WTC11 (cell line): ENCODE data around the gene MRPL41. TPM values are rescaled to one million over a fixed set of nuclear protein-coding genes. Genes with fewer than 3 reads are reported as not detected.

Experiments
- ATAC-seq: fragments of 200-7000 bp; cut with Tn5 transposase; 2 replicates; pipeline ENCODE4 v1.10.0; 2021; ENCODE audit warnings: mild to moderate bottlenecking, moderate library complexity
- CTCF ChIA-PET: fragments of 300-600 bp; sonication (Branson Sonifier 250); formaldehyde crosslinking; loops from one replicate; lab custom pipeline; 2021; ENCODE audit warnings: antibody characterized with exemption; lab: Charles Lee
- POLR2A ChIA-PET: fragments of 350-600 bp; sonication (Branson Sonifier 250); formaldehyde crosslinking; loops from one replicate; lab custom pipeline; 2021; ENCODE audit warnings: antibody characterized with exemption; lab: Charles Lee
- DNase-seq: peaks from one replicate; pipeline ENCODE4 v3.0.0; 2021; ENCODE audit warnings: low spot score
- H3K27ac Mint-ChIP-seq: 2 replicates; pipeline ENCODE4 v1.8.0; 2021; ENCODE audit warnings: mixed read lengths
- H3K27me3 Mint-ChIP-seq: 2 replicates; pipeline ENCODE4 v1.8.0; 2021; ENCODE audit warnings: low read depth, mild to moderate bottlenecking, moderate library complexity, mixed read lengths
- H3K36me3 Mint-ChIP-seq: 2 replicates; pipeline ENCODE4 v1.8.0; 2021; ENCODE audit warnings: mixed read lengths
- H3K4me1 Mint-ChIP-seq: 2 replicates; pipeline ENCODE4 v1.8.0; 2022; ENCODE audit warnings: mixed read lengths
- H3K4me3 Mint-ChIP-seq: 2 replicates; pipeline ENCODE4 v1.8.0; 2021; ENCODE audit warnings: mild to moderate bottlenecking, moderate library complexity, mixed read lengths
- H3K9me3 Mint-ChIP-seq: 2 replicates; pipeline ENCODE4 v1.8.0; 2021; ENCODE audit warnings: mixed read lengths
- AFF4 ChIP-seq: sonication (generic); formaldehyde crosslinking; IDR thresholded peaks from 2 replicates; pipeline ENCODE4 v1.8.1; 2023; ENCODE audit warnings: mild to moderate bottlenecking, missing genetic modification reagents, borderline replicate concordance
- AR ChIP-seq: fragments of 250-450 bp; sonication (Bioruptor Pico); IDR thresholded peaks from 2 replicates; pipeline ENCODE4 v1.9.0; 2021; ENCODE audit warnings: mild to moderate bottlenecking
- ATF3 ChIP-seq: sonication (generic); formaldehyde crosslinking; conservative IDR thresholded peaks from 2 replicates; pipeline ENCODE4 v1.8.1; 2022; ENCODE audit warnings: mild to moderate bottlenecking, missing genetic modification reagents
- CBFB ChIP-seq: sonication (generic); formaldehyde crosslinking; IDR thresholded peaks from 2 replicates; pipeline ENCODE4 v1.8.1; 2022; ENCODE audit warnings: mild to moderate bottlenecking, low read depth, missing genetic modification reagents
- CDX4 ChIP-seq: fragments of 250-450 bp; sonication (Bioruptor Pico); IDR thresholded peaks from 2 replicates; pipeline ENCODE4 v1.9.0; 2021; ENCODE audit warnings: moderate library complexity, mild to moderate bottlenecking, inconsistent platforms, borderline replicate concordance
- ERG ChIP-seq: fragments of 250-450 bp; sonication (Bioruptor Pico); IDR thresholded peaks from 2 replicates; pipeline ENCODE4 v1.8.0; 2021; ENCODE audit warnings: mild to moderate bottlenecking
- ESRRA ChIP-seq: sonication (generic); formaldehyde crosslinking; IDR thresholded peaks from 2 replicates; pipeline ENCODE4 v1.8.1; 2022; ENCODE audit warnings: mild to moderate bottlenecking, missing genetic modification reagents, borderline replicate concordance
- TEAD1 ChIP-seq: sonication (generic); formaldehyde crosslinking; IDR thresholded peaks from 2 replicates; pipeline ENCODE4 v1.8.0; 2022; ENCODE audit warnings: mild to moderate bottlenecking, missing genetic modification reagents
- ZBTB43 ChIP-seq: sonication (generic); formaldehyde crosslinking; IDR thresholded peaks from 2 replicates; pipeline ENCODE4 v1.8.1; 2023; ENCODE audit warnings: mild to moderate bottlenecking, missing genetic modification reagents
- ZNF263 ChIP-seq: sonication (generic); formaldehyde crosslinking; IDR thresholded peaks from 2 replicates; pipeline ENCODE4 v1.8.1; 2022; ENCODE audit warnings: low read depth, mild to moderate bottlenecking, moderate library complexity, missing genetic modification reagents
- ZNF317 ChIP-seq: sonication (generic); formaldehyde crosslinking; IDR thresholded peaks from 2 replicates; pipeline ENCODE4 v1.8.1; 2023; ENCODE audit warnings: low read depth, mild to moderate bottlenecking, moderate library complexity, missing genetic modification reagents, borderline replicate concordance
- ZNF532 ChIP-seq: fragments of 250-450 bp; sonication (Bioruptor Pico); IDR thresholded peaks from 2 replicates; pipeline ENCODE4 v1.9.0; 2021; ENCODE audit warnings: mild to moderate bottlenecking, borderline replicate concordance
- total RNA-seq: library from RNA; stranded (reverse); gene quantifications from 3 replicates; pipeline ENCODE4 v1.2.3, GENCODE V29; 2021
- TF ChIP-seq, protein P1 (sequence below): sonication (generic); formaldehyde crosslinking; IDR thresholded peaks from 2 replicates; pipeline ENCODE4 v1.8.1; 2022; ENCODE audit warnings: low read depth, mild to moderate bottlenecking, moderate library complexity, missing genetic modification reagents, borderline replicate concordance

The MRPL41 gene
- total RNA-seq, 1 experiment from 2014 or later: 70.1 TPM

GRCh38 chr9:137586854-137587253, 35.2 kb downstream of the MRPL41 start:
- Mint-ChIP-seq H3K27me3 (peaks cover 8% of the 10 kb centered on the region), H3K36me3 (peaks cover 36% of the 10 kb centered on the region), H3K4me1 (peaks cover 8% of the 10 kb centered on the region; the same call in 1 of the 2 replicates), H3K27ac (no peak overlapping the region), H3K4me3 (no peak overlapping the region), H3K9me3 (no peaks in the 10 kb centered on the region)
- no peak for TF ChIP-seq CBFB
- TF ChIP-seq ERG (CRISPR knock-in tag): no peak
- no peak for TF ChIP-seq ZNF263
- TF ChIP-seq TEAD1 (CRISPR knock-in tag): no peak
- TF ChIP-seq AFF4 (CRISPR knock-in tag): no peak
- no peak for TF ChIP-seq ZNF317 (CRISPR knock-in tag)
- TF ChIP-seq CDX4 (CRISPR knock-in tag): no peak
- TF ChIP-seq ZNF532 (CRISPR knock-in tag): no peak
- no peak for TF ChIP-seq ATF3 (CRISPR knock-in tag)
- TF ChIP-seq ZBTB43 (CRISPR knock-in tag): no peak
- TF ChIP-seq AR (CRISPR knock-in tag): no peak
- TF ChIP-seq ESRRA (CRISPR knock-in tag): no peak
- TF ChIP-seq, protein P1, sequence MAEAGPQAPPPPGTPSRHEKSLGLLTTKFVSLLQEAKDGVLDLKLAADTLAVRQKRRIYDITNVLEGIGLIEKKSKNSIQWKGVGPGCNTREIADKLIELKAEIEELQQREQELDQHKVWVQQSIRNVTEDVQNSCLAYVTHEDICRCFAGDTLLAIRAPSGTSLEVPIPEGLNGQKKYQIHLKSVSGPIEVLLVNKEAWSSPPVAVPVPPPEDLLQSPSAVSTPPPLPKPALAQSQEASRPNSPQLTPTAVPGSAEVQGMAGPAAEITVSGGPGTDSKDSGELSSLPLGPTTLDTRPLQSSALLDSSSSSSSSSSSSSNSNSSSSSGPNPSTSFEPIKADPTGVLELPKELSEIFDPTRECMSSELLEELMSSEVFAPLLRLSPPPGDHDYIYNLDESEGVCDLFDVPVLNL (CRISPR knock-in tag): no peak
- ChIA-PET POLR2A (no interaction called here), CTCF (interaction anchor here (2.3 kb wide), 1 partner anchor 8 kb away, joined by 8 read pairs; the partner anchor contains the start of gene DPH7)
- no peak for ATAC-seq
- no peak for DNase-seq
